D721Med (cell line): ENCODE results near the gene OTOA.

Experiments
- DNase-seq: peaks from one replicate; pipeline ENCODE4 v3.0.0; 2011; ENCODE audit warnings: low spot score; ENCODE audit not compliant: insufficient read length
- FAIRE-seq: peaks from 2 replicates; lab custom pipeline; 2011; peaks lifted over from hg19 to GRCh38; lab: Jason Lieb, UNC
- CTCF ChIP-seq: IDR thresholded peaks from 2 replicates; pipeline ENCODE4 v1.5.1; 2012; ENCODE audit warnings: mild to moderate bottlenecking, control low read depth; ENCODE audit not compliant: insufficient read depth; ENCODE audit errors: missing control alignments

The OTOA gene

GRCh38 chr16:21663889-21664647, at the start of gene OTOA:
Gene OTOA, plus strand, starts transcription at chr16:21663968. Its CDS starts 14,547 bp downstream, at chr16:21678515.
- TF ChIP-seq CTCF = no peak
- DNase-seq (no peak), FAIRE-seq (no peak)

GRCh38 chr16:21614896-21615295, 48.9 kb upstream of the OTOA start:
- FAIRE-seq = no peak
- no peak for DNase-seq
- peak; percentile 0 for TF ChIP-seq CTCF

GRCh38 chr16:21617607-21618006, 46.2 kb upstream of the OTOA start:
- no peak for TF ChIP-seq CTCF
- no peak for DNase-seq
- no peak for FAIRE-seq

- TF ChIP-seq CTCF = no peak
- no peak for DNase-seq
- no peak for FAIRE-seq
Observed at GRCh38 chr16:21618281-21618680, 45.5 kb upstream of the OTOA start.

- no peak for FAIRE-seq
- no peak for TF ChIP-seq CTCF
- DNase-seq = no peak
Observed at GRCh38 chr16:21619765-21620425, 43.9 kb upstream of the OTOA start.

GRCh38 chr16:21620592-21620991, 43.2 kb upstream of the OTOA start:
- DNase-seq = no peak
- no peak for FAIRE-seq
- no peak for TF ChIP-seq CTCF

- TF ChIP-seq CTCF = no peak
- FAIRE-seq = no peak
- DNase-seq = no peak
Observed at GRCh38 chr16:21622545-21622944, 41.2 kb upstream of the OTOA start.
